MCF 10A (cell line): Measurements from ENCODE around the gene MXD4. TPM values are rescaled to one million over a fixed set of nuclear protein-coding genes. Genes with fewer than 3 reads are reported as not detected.

ENCODE experiments used
- BruUV-seq: library from RNA; stranded (reverse); fragments of 400-500 nt; replicated peaks from 2 replicates; lab custom pipeline; 2021; lab: Mats Ljungman, UMichigan
- CTCF ChIA-PET: fragments of 300-600 bp; sonication (Branson Sonifier 250); formaldehyde crosslinking; extraction: SDS; loops from one replicate; lab custom pipeline; 2021; ENCODE audit warnings: antibody characterized with exemption, inconsistent platforms; lab: Yijun Ruan, JAX
- POLR2A ChIA-PET: fragments of 300-600, 350-650 bp; sonication (Branson Sonifier 250); formaldehyde crosslinking; extraction: SDS; loops from one replicate; lab custom pipeline; 2020; ENCODE audit warnings: antibody characterized with exemption, inconsistent platforms; lab: Yijun Ruan, JAX
- DNase-seq: peaks from one replicate; pipeline ENCODE4 v3.0.0-alpha.2; 2018; ENCODE audit not compliant: unreplicated experiment
- H3K27ac Mint-ChIP-seq: one replicate; pipeline ENCODE4 v1.8.0; 2022; ENCODE audit warnings: mild to moderate bottlenecking, low read depth, mixed read lengths; ENCODE audit not compliant: unreplicated experiment
- H3K27me3 Mint-ChIP-seq: one replicate; pipeline ENCODE4 v1.8.0; 2022; ENCODE audit warnings: mixed read lengths; ENCODE audit not compliant: insufficient read depth, unreplicated experiment
- H3K36me3 Mint-ChIP-seq: one replicate; pipeline ENCODE4 v1.8.0; 2022; ENCODE audit warnings: mild to moderate bottlenecking, moderate library complexity, mixed read lengths; ENCODE audit not compliant: insufficient read depth, unreplicated experiment
- H3K4me1 Mint-ChIP-seq: one replicate; pipeline ENCODE4 v1.8.0; 2022; ENCODE audit warnings: mixed read lengths; ENCODE audit not compliant: insufficient read depth, unreplicated experiment
- H3K4me3 Mint-ChIP-seq: one replicate; pipeline ENCODE4 v1.8.0; 2022; ENCODE audit warnings: mild to moderate bottlenecking, moderate library complexity, mixed read lengths; ENCODE audit not compliant: unreplicated experiment
- H3K9me3 Mint-ChIP-seq: one replicate; pipeline ENCODE4 v1.8.0; 2022; ENCODE audit warnings: mixed read lengths; ENCODE audit not compliant: unreplicated experiment
- intact Hi-C: fragments of 100-400 bp; cut with micrococcal nuclease; formaldehyde crosslinking; loops from 2 replicates; pipeline ENCODE4 v1.14.1; 2022
- total RNA-seq: library from RNA; stranded (reverse); gene quantifications from 2 replicates; pipeline ENCODE4 v1.2.3, GENCODE V29; 2022
- TF ChIP-seq, protein P1 (sequence below): fragments of 200-600 bp; IDR thresholded peaks from one replicate; pipeline ENCODE4 v1.8.0; 2022; ENCODE audit warnings: antibody characterized with exemption, mild to moderate bottlenecking; ENCODE audit not compliant: unreplicated experiment

Gene MXD4
- total RNA-seq, 1 experiment from 2014 or later: 50.2 TPM

DNA sequence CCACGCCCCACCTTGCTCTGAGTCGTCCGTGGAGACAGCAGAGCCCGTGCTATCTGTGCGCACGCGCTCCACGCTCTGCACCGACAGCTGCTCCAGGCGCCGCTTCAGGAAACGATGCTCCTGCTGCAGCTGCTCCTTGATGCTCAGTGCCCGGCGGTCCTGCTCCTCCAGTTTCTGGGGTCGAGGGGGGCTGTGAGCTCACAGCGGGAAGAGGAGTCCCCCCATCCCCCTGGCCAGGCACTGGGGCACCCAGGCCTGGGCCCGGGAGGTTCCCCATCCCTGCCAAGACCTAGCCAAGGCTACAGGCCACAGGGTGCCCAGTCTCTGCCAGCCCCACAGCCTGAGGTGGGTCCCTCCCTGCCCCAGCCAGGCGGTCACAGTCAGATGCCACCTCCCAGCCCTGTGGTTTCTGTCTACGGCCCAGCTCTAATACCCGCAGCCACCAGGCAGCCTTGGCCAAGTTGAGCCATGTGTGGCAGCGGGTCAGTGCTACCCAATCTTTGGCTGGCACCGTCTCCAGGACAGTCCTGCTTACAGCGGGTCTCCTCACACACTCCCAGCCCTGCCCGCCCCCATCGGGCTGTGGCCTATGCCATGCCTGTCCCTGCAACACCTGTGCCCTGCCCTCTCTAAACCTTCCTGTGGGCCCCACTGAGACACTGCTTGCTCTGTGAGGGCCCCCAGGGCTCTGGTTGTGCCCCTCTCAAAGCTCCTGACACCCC lies 10.7 kb downstream of the MXD4 start:
- H3K36me3 Mint-ChIP-seq: peaks cover 44% of the 10 kb centered on the region

DNA sequence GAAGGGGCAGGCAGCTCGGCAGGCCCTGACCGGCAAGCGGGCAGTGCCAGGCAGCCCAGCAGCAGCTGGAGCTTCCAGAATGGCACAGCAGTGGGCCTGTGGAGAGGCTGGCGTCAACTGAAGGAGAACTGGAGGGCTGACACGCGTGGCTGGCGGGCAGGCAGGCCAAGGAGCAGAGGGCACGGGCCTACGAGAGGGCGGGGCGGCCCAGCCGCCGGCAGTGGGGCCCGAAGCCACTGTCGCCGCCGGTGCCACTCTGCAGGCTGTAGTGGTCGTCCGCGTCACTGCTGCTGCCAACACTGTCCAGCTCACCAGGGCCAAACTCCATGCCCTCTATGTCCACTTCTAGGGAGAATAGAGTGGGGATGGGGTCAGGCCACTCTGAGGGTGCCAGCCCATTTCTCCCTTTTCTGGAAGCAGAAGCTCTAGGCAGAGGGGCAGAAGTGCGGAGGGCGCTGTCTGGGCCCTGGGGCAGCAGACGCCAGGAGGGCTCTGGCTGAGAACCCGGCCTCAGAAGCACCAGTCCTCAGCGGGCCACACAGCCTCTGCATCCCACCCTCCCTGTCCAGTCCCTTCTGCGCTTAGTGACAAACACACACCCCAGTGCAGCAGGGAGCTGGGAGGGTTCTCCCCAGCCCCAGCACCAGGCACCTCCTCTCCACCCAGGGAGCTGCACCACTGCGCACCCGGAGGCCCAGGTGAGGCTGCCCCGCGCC lies 11.4 kb downstream of the MXD4 start:
- no peaks in the 10 kb centered on the region for H3K27me3 Mint-ChIP-seq
- H3K4me1 Mint-ChIP-seq: peaks cover 2% of the 10 kb centered on the region
- no peak overlapping the region for H3K4me3 Mint-ChIP-seq
- TF ChIP-seq, protein P1, sequence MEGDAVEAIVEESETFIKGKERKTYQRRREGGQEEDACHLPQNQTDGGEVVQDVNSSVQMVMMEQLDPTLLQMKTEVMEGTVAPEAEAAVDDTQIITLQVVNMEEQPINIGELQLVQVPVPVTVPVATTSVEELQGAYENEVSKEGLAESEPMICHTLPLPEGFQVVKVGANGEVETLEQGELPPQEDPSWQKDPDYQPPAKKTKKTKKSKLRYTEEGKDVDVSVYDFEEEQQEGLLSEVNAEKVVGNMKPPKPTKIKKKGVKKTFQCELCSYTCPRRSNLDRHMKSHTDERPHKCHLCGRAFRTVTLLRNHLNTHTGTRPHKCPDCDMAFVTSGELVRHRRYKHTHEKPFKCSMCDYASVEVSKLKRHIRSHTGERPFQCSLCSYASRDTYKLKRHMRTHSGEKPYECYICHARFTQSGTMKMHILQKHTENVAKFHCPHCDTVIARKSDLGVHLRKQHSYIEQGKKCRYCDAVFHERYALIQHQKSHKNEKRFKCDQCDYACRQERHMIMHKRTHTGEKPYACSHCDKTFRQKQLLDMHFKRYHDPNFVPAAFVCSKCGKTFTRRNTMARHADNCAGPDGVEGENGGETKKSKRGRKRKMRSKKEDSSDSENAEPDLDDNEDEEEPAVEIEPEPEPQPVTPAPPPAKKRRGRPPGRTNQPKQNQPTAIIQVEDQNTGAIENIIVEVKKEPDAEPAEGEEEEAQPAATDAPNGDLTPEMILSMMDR: no peak
- intact Hi-C loops: no loop called here
- BruUV-seq: no TSS peak
- DNase-seq: no peak
- no peaks in the 10 kb centered on the region for H3K9me3 Mint-ChIP-seq
- CTCF ChIA-PET: interaction anchor here (0.6 kb wide), 1 partner anchor 35 kb away, joined by 3 read pairs; no protein-coding TSS in a partner anchor
- peaks cover 44% of the 10 kb centered on the region for H3K36me3 Mint-ChIP-seq
- POLR2A ChIA-PET: interaction anchor here (1.1 to 2.4 kb wide), 2 partner anchors 9 to 12 kb away, joined by 3 to 10 read pairs; partner anchors contain the start of gene MXD4
- H3K27ac Mint-ChIP-seq: no peak overlapping the region

More for the DNA sequence above, 10.7 kb downstream of the MXD4 start:
- Mint-ChIP-seq H3K27ac (no peak overlapping the region), H3K4me3 (no peak overlapping the region), H3K4me1 (peaks cover under 1% of the 10 kb centered on the region), H3K27me3 (no peaks in the 10 kb centered on the region), H3K9me3 (no peaks in the 10 kb centered on the region)
- DNase-seq: no peak
- BruUV-seq: no TSS peak
- ChIA-PET CTCF (no interaction called here), POLR2A (interaction anchor here (1.1 to 2.4 kb wide), 3 partner anchors 9 to 11 kb away, joined by 3 to 10 read pairs (median 4); partner anchors contain the start of genes HAUS3, MXD4 and POLN)
- intact Hi-C loops: no loop called here
- TF ChIP-seq, protein P1: no peak

DNA sequence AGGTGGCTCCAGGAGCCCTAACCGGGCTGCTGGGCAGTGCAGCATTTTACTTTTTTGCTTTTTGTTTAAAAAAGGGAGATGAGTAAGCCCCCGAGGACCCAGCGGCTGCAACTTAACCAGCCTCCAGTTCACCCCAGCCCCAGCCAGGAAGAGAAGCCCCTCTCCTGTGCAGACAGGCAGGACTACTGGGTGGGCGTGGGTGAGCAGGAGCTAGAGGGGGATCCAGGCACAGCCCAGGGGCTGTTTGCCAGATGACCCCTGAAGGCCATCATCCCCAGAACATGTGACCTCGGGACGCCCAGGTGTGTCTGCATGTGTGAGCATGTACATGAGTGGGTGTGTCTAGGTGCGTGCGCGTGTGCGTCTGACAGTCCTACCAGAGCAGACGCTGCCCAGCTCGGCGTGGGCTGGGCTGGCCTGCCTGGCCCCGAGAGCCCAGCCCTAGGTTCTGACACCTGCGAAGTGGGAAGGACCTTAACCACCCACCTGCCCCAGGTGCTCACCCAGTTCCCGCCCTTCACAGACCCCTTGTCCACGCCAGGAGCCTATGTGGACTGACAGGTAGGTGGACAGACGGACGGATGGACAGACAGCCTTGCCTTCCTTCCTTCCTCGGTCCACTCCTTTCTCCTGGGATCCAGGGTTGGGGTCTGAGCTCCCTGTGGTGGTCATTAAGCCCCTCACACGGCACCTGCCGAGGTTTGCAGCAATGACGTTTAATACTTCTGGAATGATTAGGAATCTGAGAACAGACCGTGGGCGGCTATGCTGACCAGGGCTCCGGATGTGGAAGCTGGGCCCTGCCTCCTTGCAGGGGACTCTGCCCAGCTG lies 12.2 kb downstream of the MXD4 start:
- no TSS peak for BruUV-seq
- no peak for DNase-seq
- Mint-ChIP-seq H3K9me3 (no peaks in the 10 kb centered on the region), H3K36me3 (peaks cover 40% of the 10 kb centered on the region), H3K27ac (no peak overlapping the region), H3K4me3 (no peak overlapping the region), H3K27me3 (no peaks in the 10 kb centered on the region), H3K4me1 (peaks cover 7% of the 10 kb centered on the region)
- TF ChIP-seq, protein P1: no peak
- ChIA-PET CTCF (interaction anchor here (0.6 to 0.7 kb wide), 2 partner anchors 11 to 35 kb away, joined by 3 read pairs; no protein-coding TSS in a partner anchor), POLR2A (interaction anchor here (2.4 kb wide), 1 partner anchor 13 kb away, joined by 10 read pairs; the partner anchor contains the start of gene MXD4)
- intact Hi-C loops: no loop called here
